VCaP (cell line): ENCODE results near the gene COX8C.

Experiments
- H3K27ac ChIP-seq: fragments of 450-650 bp; 2 replicates; pipeline ENCODE4 v1.5.1; 2017
- CTCF ChIP-seq: fragments of 450-650 bp; conservative IDR thresholded peaks from 2 replicates; pipeline ENCODE4 v1.5.1; 2017; ENCODE audit warnings: mild to moderate bottlenecking, moderate library complexity

COX8C gene

GRCh38 chr14:93317210-93317874 lies 29.6 kb upstream of the COX8C start:
- no peak overlapping the region for H3K27ac ChIP-seq
- no peak for TF ChIP-seq CTCF

- no peak for TF ChIP-seq CTCF
- no peak overlapping the region for H3K27ac ChIP-seq
Measured at GRCh38 chr14:93317875-93318807, 28.8 kb upstream of the COX8C start.

GRCh38 chr14:93318927-93319326 lies 28.1 kb upstream of the COX8C start:
- TF ChIP-seq CTCF, result no peak
- H3K27ac ChIP-seq, result no peak overlapping the region

- H3K27ac ChIP-seq, result no peak overlapping the region
Measured at GRCh38 chr14:93319494-93319893, 27.5 kb upstream of the COX8C start.

GRCh38 chr14:93319958-93320357 lies 27.0 kb upstream of the COX8C start:
- TF ChIP-seq CTCF, result no peak
- no peak overlapping the region for H3K27ac ChIP-seq

More at GRCh38 chr14:93319494-93319893, 27.5 kb upstream of the COX8C start:
- TF ChIP-seq CTCF, result no peak

- no peak overlapping the region for H3K27ac ChIP-seq
- TF ChIP-seq CTCF, result no peak
Measured at GRCh38 chr14:93320489-93320888, 26.5 kb upstream of the COX8C start.

GRCh38 chr14:93322929-93323599 lies 23.9 kb upstream of the COX8C start:
- TF ChIP-seq CTCF, result no peak
- no peak overlapping the region for H3K27ac ChIP-seq
